GM18519 (cell line): Measurements from ENCODE around the gene DNAH1.

Source experiments
- ATAC-seq: cut with Tn5 transposase; IDR thresholded peaks from one replicate; pipeline ENCODE4 v1.9.1; 2021; ENCODE audit warnings: mild to moderate bottlenecking, moderate library complexity; ENCODE audit not compliant: unreplicated experiment, low FRiP score

The DNAH1 gene

GRCh38 chr3:52384019-52384761 is 68.1 kb downstream of the DNAH1 start:
- no peak for ATAC-seq

DNA sequence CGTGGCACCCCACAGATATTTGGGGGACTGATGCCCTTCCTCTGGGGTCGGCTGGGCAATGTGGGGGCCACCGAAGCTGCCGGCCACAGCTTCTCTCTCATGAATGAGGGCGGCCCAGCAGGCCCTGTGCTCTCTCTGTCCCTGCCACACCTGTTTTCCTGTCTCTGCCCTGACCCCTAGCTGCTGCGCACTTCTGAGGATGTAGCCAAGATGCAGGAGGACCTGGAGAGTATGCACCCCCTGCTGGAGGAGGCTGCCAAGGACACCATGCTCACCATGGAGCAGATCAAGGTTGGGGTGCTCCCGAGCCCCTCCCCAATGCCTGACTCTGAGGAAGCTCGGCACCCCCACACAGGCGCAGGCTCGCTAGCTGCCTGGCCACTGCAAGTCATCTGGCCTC is 69.0 kb downstream of the DNAH1 start:
- ATAC-seq = no peak

DNA sequence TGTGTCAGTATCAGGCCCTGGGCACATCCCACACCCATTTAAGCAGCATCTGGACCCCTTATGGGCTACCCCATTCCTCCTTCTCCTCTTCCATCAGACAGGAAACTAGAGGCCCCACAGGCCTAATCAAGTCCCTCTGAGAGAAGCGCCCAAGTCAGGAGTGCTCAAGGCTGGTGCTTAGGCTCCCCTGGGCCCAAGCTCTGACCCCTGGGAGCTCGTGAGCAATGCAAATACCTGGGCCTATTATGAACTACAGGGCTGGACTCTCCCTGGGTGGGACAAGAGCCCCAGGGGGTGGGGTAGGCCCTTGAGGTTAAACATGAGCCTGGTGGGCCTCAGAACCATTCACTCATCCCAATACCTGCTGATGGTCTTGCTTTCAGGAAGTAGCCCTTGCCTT is 71.4 kb downstream of the DNAH1 start:
- no peak for ATAC-seq

- no peak for ATAC-seq
These were observed 72.3 kb downstream of the DNAH1 start for GRCh38 chr3:52388348-52388821.

- no peak for ATAC-seq
These were observed 72.8 kb downstream of the DNAH1 start for GRCh38 chr3:52388933-52389332.

GRCh38 chr3:52391096-52391495 is 75.0 kb downstream of the DNAH1 start:
- no peak for ATAC-seq

GRCh38 chr3:52392216-52392930 is 76.3 kb downstream of the DNAH1 start:
- ATAC-seq = no peak

DNA sequence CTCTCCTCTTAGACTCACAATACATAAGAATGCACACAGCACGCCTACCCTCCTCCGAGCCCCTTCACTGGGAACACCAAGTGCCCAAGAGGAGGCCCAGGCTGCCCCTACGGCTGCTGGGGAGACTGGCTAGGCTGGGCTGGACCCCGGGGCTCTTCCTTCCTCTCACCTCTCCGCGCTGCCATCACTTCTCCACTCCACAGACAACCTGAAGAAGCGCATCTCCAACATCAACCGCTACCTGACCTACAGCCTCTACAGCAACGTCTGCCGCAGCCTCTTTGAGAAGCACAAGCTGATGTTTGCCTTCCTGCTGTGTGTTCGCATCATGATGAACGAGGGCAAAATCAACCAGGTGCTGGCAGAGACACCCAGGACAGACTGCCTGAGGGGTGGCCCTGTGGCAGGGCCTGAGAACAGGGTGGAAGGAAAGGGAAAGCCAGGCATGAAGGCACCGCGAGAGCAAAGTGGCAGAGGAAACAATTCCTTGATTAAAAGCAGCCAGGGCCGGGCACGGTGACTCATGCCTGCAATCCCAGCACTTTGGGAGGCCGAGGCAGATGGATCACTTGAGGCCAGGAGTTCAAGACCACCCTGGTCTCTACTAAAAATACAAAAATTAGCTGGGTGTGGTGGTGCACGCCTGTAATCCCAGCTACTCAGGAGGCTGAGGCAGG is 77.2 kb downstream of the DNAH1 start:
- ATAC-seq = no peak

- ATAC-seq = no peak
These were observed 78.0 kb downstream of the DNAH1 start for GRCh38 chr3:52393959-52394670.

DNA sequence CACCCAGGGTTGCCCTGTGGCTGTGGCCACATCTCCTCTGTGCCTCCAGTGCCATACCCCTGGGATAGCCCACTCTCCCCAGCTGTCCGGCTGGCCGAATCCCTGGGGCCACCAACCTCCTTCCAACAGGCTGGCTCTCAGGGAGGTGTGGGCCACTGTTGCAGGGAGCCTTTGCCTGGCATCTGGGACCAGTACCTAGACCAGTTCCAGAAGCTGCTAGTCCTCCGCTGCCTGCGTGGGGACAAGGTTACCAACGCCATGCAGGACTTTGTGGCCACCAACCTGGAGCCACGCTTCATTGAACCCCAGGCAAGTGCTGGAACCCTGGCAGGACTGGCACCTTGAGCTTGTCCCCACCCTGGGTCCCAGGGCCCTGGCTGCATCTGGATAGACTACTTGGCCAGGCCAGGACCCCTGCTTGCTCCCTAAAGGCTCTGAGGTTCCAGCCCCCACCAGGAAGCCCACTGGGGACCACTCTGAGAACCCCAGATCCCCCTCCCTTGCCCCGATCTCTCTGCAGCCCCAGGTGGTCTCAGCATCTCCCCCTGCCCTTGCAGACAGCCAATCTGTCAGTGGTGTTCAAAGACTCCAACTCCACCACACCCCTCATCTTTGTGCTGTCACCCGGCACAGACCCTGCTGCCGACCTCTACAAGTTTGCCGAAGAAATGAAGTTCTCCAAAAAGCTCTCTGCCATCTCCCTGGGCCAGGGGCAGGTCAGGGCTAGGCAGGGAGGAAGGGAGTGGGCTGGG is 78.8 kb downstream of the DNAH1 start:
- ATAC-seq = no peak

GRCh38 chr3:52395503-52395865 is 79.4 kb downstream of the DNAH1 start:
- no peak for ATAC-seq

GRCh38 chr3:52396011-52396906 is 80.1 kb downstream of the DNAH1 start:
- ATAC-seq = no peak

GRCh38 chr3:52396907-52397591 is 80.9 kb downstream of the DNAH1 start:
- ATAC-seq = no peak

DNA sequence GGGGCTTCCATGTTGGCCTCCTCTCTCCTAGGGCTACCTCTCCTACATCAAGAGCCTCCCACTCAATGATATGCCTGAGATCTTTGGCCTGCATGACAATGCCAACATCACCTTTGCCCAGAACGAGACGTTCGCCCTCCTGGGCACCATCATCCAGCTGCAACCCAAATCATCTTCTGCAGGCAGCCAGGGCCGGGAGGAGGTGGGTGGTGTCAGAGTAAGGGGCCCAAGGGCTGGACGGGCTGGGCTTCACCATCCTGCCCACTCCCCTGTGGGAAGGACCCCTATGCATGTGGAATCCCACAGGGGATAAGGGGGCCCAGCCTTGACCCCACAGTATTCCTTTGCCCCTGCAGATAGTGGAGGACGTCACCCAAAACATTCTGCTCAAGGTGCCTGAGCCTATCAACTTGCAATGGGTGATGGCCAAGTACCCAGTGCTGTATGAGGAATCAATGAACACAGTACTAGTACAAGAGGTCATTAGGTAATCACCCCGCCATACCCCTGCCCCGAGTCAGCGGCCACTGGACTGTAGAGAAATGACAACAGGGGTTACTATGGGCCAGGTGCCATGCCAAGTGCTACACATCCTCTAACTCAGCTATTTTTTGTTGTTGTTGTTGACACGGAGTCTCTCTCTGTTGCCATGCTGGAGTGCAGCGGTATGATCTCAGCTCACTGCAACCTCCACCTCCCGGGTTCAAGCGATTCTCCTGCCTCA is 81.7 kb downstream of the DNAH1 start:
- ATAC-seq = no peak

DNA sequence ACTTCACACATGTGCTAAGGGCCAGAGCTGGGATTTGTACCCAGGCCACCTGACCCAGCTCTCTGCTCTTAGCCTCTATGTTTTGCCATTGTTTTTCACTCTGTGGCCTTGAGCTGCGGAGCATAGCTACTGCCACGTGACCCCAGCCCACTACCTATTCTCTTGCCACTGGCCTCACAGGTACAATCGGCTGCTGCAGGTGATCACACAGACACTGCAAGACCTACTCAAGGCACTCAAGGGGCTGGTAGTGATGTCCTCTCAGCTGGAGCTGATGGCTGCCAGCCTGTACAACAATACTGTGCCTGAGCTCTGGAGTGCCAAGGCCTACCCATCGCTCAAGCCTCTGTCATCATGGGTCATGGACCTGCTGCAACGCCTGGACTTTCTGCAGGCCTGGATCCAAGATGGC is 82.6 kb downstream of the DNAH1 start:
- ATAC-seq = no peak

- no peak for ATAC-seq
These were observed 83.0 kb downstream of the DNAH1 start for GRCh38 chr3:52399131-52399530.

DNA sequence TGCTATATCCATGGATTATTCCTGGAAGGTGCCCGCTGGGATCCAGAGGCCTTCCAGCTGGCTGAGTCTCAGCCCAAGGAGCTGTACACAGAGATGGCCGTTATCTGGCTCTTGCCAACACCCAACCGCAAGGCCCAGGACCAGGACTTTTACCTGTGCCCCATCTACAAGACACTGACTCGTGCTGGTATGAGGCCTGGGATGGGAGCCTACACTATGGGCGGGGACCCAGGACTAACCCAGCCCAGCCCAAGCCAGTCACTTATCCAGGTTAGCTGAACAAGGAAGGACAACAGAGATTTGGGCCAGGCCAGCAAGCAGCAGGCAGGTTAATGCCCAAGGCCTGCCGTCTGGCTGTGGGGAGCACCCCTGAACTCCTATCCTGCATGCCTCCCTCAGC is 83.5 kb downstream of the DNAH1 start:
- no peak for ATAC-seq

DNA sequence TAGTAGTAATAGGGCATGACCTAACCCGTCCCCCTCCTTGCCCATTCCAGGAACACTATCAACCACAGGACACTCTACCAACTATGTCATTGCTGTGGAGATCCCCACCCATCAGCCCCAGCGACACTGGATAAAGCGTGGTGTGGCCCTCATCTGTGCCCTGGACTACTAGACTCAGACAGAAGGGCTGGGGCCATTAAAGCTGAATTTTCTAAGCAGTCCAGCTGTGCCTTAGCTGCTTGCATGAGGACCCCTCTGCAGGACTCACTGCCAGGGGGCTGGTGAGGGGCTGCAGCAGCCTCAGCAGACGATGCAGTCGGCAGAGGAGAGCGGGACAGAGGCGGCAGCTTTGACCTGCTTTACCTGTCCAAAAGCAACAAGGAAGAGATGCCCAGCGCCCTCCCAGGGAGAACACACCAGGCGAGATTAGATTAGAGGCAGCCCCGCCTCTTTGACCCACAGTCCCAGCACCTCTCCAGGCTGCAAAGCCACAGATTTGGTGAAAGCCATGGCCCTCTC is 84.2 kb downstream of the DNAH1 start:
- ATAC-seq = no peak
